H1 (cell line): ENCODE measurements around the gene MMP21. TPM values are rescaled to one million over a fixed set of nuclear protein-coding genes. Genes with fewer than 3 reads are reported as not detected.

ENCODE experiments used
- CTCF ChIA-PET: fragments of 300-600 bp; sonication (Branson Sonifier 250); formaldehyde crosslinking; loops from one replicate; lab custom pipeline; 2021; ENCODE audit not compliant: partially characterized antibody; lab: Charles Lee
- POLR2A ChIA-PET: fragments of 300-600 bp; sonication (Branson Sonifier 250); formaldehyde crosslinking; loops from one replicate; lab custom pipeline; 2021; ENCODE audit warnings: inconsistent platforms; ENCODE audit not compliant: partially characterized antibody; lab: Charles Lee
- DNase-seq, 2 experiments: peaks; one replicate each; pipeline versions ENCODE4 v3.0.0 to v3.0.0-alpha.2; 2010 to 2022; ENCODE audit warnings: low spot score in 2 of 2, low read depth in 1 of 2, mixed read lengths in 1 of 2
- FAIRE-seq: peaks from 2 replicates; lab custom pipeline; 2011; peaks lifted over from hg19 to GRCh38; lab: Jason Lieb, UNC
- H2AFZ ChIP-seq: 2 replicates; pipeline ENCODE4 v1.8.1; 2012; ENCODE audit warnings: low read length, inconsistent platforms
- H2AK5ac ChIP-seq: 2 replicates; pipeline ENCODE4 v1.6.1; 2013; ENCODE audit warnings: low read depth, low read length
- H2BK120ac ChIP-seq: replicated peaks from 2 replicates; pipeline ENCODE3; 2013; ENCODE audit warnings: low read depth, low read length, inconsistent platforms
- H2BK12ac ChIP-seq: 2 replicates; pipeline ENCODE4 v1.6.1; 2013; ENCODE audit warnings: low read depth, low read length
- H2BK15ac ChIP-seq: 2 replicates; pipeline ENCODE4 v1.6.1; 2013; ENCODE audit warnings: low read length
- H2BK20ac ChIP-seq: 2 replicates; pipeline ENCODE4 v1.6.1; 2013; ENCODE audit warnings: low read length
- H2BK5ac ChIP-seq: 2 replicates; pipeline ENCODE4 v1.6.1; 2013; ENCODE audit warnings: low read depth, low read length
- H3K14ac ChIP-seq: 2 replicates; pipeline ENCODE4 v1.6.1; 2013; ENCODE audit warnings: inconsistent platforms; ENCODE audit not compliant: insufficient read length
- H3K18ac ChIP-seq: 2 replicates; pipeline ENCODE4 v1.6.1; 2013; ENCODE audit warnings: low read length; ENCODE audit errors: extremely low read depth
- H3K23ac ChIP-seq: 2 replicates; pipeline ENCODE4 v1.6.1; 2013; ENCODE audit warnings: inconsistent platforms; ENCODE audit not compliant: insufficient read length
- H3K23me2 ChIP-seq: 2 replicates; pipeline ENCODE4 v1.6.1; 2013; ENCODE audit warnings: low read depth, low read length
- H3K27ac ChIP-seq: 2 replicates; pipeline ENCODE4 v1.6.1; 2011; ENCODE audit warnings: low read depth, low read length, inconsistent platforms
- H3K27me3 ChIP-seq, 4 experiments: replicated peaks in 1 of 4; 1 replicate in 1 of 4; 2 replicates in 3 of 4; pipeline versions ENCODE4 v1.6.1 to v1.8.1; 2011 to 2013; ENCODE audit warnings: low read length in 3 of 4, mild to moderate bottlenecking in 3 of 4, inconsistent platforms in 2 of 4, mixed read lengths in 2 of 4, moderate library complexity in 1 of 4; ENCODE audit not compliant: control insufficient read depth in 3 of 4, insufficient read depth in 3 of 4; ENCODE audit errors: extremely low read depth in 1 of 4
- H3K36me3 ChIP-seq, 4 experiments: 2 replicates each; pipeline versions ENCODE4 v1.6.1 to v1.8.1; 2011 to 2013; ENCODE audit warnings: mild to moderate bottlenecking in 4 of 4, low read length in 3 of 4, moderate library complexity in 2 of 4, control low read depth in 1 of 4, inconsistent platforms in 1 of 4; ENCODE audit not compliant: insufficient read depth in 4 of 4, control insufficient read depth in 2 of 4
- H3K4ac ChIP-seq: replicated peaks from 2 replicates; pipeline ENCODE3; 2013; ENCODE audit warnings: low read length, low read depth, mixed read lengths, inconsistent platforms; ENCODE audit not compliant: insufficient read length
- H3K4me1 ChIP-seq, 4 experiments: replicated peaks in 1 of 4; 1 replicate in 1 of 4; 2 replicates in 3 of 4; pipeline versions ENCODE4 v1.6.1 to v1.8.1; 2011 to 2013; ENCODE audit warnings: low read length in 3 of 4, inconsistent platforms in 2 of 4, mixed read lengths in 1 of 4; ENCODE audit not compliant: insufficient read depth in 4 of 4, control insufficient read depth in 3 of 4
- H3K4me2 ChIP-seq, 2 experiments: 2 replicates each; pipeline versions ENCODE4 v1.6.1 to v1.8.1; 2011 to 2013; ENCODE audit warnings: low read depth in 2 of 2, low read length in 2 of 2, control low read depth in 1 of 2, inconsistent platforms in 1 of 2, mild to moderate bottlenecking in 1 of 2; ENCODE audit not compliant: insufficient read depth in 1 of 2
- H3K4me3 ChIP-seq, 4 experiments: fragments of 200-600, 300-600 bp in 1 of 4; sonication (generic), shearing (Covaris generic), sonication (Bioruptor Twin) in 1 of 4; 2 replicates each; pipeline versions ENCODE4 v1.5.1 to v1.8.1; 2011 to 2016; ENCODE audit warnings: low read length in 4 of 4, low read depth in 3 of 4, control low read depth in 2 of 4, inconsistent platforms in 2 of 4, mild to moderate bottlenecking in 2 of 4, mixed read lengths in 1 of 4, moderate library complexity in 1 of 4; ENCODE audit not compliant: insufficient read depth in 2 of 4; ENCODE audit errors: extremely low read depth in 1 of 4
- H3K56ac ChIP-seq: replicated peaks from 2 replicates; pipeline ENCODE3; 2013; ENCODE audit warnings: low read depth, mild to moderate bottlenecking, mixed read lengths, low read length, inconsistent platforms; ENCODE audit not compliant: insufficient read length
- H3K79me1 ChIP-seq: 2 replicates; pipeline ENCODE4 v1.6.1; 2013; ENCODE audit warnings: low read depth, low read length, control low read depth
- H3K79me2 ChIP-seq, 2 experiments: 2 replicates each; pipeline versions ENCODE4 v1.6.1 to v1.8.1; 2012 to 2013; ENCODE audit warnings: low read length in 2 of 2, mild to moderate bottlenecking in 2 of 2, inconsistent platforms in 1 of 2; ENCODE audit not compliant: insufficient read depth in 2 of 2, control insufficient read depth in 1 of 2
- H3K9ac ChIP-seq, 4 experiments: replicated peaks in 1 of 4; 1 replicate in 1 of 4; 2 replicates in 3 of 4; pipeline versions ENCODE4 v1.6.1 to v1.8.1; 2011 to 2013; ENCODE audit warnings: low read depth in 3 of 4, low read length in 3 of 4, control low read depth in 2 of 4, mild to moderate bottlenecking in 2 of 4, moderate library complexity in 2 of 4, inconsistent platforms in 1 of 4; ENCODE audit errors: extremely low read depth in 1 of 4
- H3K9me3 ChIP-seq, 2 experiments: 2 replicates each; pipeline versions ENCODE4 v1.6.1 to v1.8.1; 2012 to 2013; ENCODE audit warnings: mild to moderate bottlenecking in 2 of 2, moderate library complexity in 2 of 2, control low read depth in 1 of 2, inconsistent platforms in 1 of 2, low read depth in 1 of 2, low read length in 1 of 2, mixed read lengths in 1 of 2; ENCODE audit not compliant: insufficient read depth in 2 of 2
- H4K20me1 ChIP-seq, 2 experiments: replicated peaks in 1 of 2; 2 replicates each; pipeline versions ENCODE3 to v1.8.1; 2011 to 2013; ENCODE audit warnings: inconsistent platforms in 2 of 2, low read length in 2 of 2, mild to moderate bottlenecking in 1 of 2; ENCODE audit not compliant: insufficient read depth in 2 of 2, control insufficient read depth in 1 of 2
- H4K5ac ChIP-seq: 2 replicates; pipeline ENCODE4 v1.6.1; 2013; ENCODE audit warnings: low read length, low read depth, mixed read lengths, inconsistent platforms; ENCODE audit not compliant: insufficient read length
- H4K8ac ChIP-seq: 2 replicates; pipeline ENCODE4 v1.8.0; 2013; ENCODE audit warnings: mild to moderate bottlenecking, moderate library complexity, low read length, inconsistent platforms; ENCODE audit not compliant: insufficient read depth; ENCODE audit errors: extremely low read depth
- H4K91ac ChIP-seq: replicated peaks from 2 replicates; pipeline ENCODE3; 2013; ENCODE audit warnings: low read length, mixed read lengths, inconsistent platforms; ENCODE audit not compliant: insufficient read length
- EP300 ChIP-seq, 2 experiments: IDR thresholded peaks; 1 replicate in 1 of 2; 2 replicates in 1 of 2; pipeline ENCODE4 v1.6.1; 2011 to 2012; ENCODE audit warnings: low read depth in 2 of 2, low read length in 2 of 2, mild to moderate bottlenecking in 2 of 2, borderline replicate concordance in 1 of 2, inconsistent platforms in 1 of 2, moderate library complexity in 1 of 2
- KDM5A ChIP-seq: fragments of 200-600 bp; IDR thresholded peaks from 2 replicates; pipeline ENCODE4 v1.7.1; 2012; ENCODE audit warnings: mild to moderate bottlenecking, low read length, inconsistent platforms, mixed read lengths
- POLR2AphosphoS5 ChIP-seq: IDR thresholded peaks from 2 replicates; pipeline ENCODE4 v1.6.1; 2011; ENCODE audit warnings: low read depth, low read length
- SUZ12 ChIP-seq: fragments of 200-600 bp; sonication (generic); IDR thresholded peaks from 2 replicates; pipeline ENCODE4 v1.6.1; 2012; ENCODE audit warnings: mild to moderate bottlenecking, inconsistent platforms, low read length, moderate library complexity, mixed read lengths
- USF2 ChIP-seq: IDR thresholded peaks from 2 replicates; pipeline ENCODE4 v1.6.1; 2011; ENCODE audit warnings: low read length, improper control_type of control experiment
- WGBS, 2 experiments: shearing (Covaris generic) in 1 of 2; methylation state at CpG; one replicate each; pipeline versions ENCODE4 v1.1.6 to v1.1.7; 2013 to 2015; ENCODE audit warnings: low lambda C conversion rate in 2 of 2, mixed read lengths in 2 of 2, inconsistent platforms in 1 of 2, low coverage in 1 of 2, missing lambda C conversion rate in 1 of 2; ENCODE audit not compliant: insufficient replicate concordance in 2 of 2, insufficient coverage in 1 of 2, insufficient read length in 1 of 2; ENCODE audit errors: extremely low coverage in 1 of 2, missing lambda C conversion rate in 1 of 2; 5-methylcytosine and 5-hydroxymethylcytosine counted together
- polyA plus RNA-seq, 7 experiments: library from polyadenylated mRNA; depleted of rRNA in 3 of 7; stranded (reverse) in 5 of 7; unstranded in 2 of 7; fragments of >200 nt in 5 of 7; fragments of 200-250 nt in 2 of 7; gene quantifications; 1 replicate in 5 of 7; 2 replicates in 1 of 7; 4 replicates in 1 of 7; pipeline versions ENCODE4 v1.2.1 to v1.2.3, GENCODE V29; 2011 to 2013; ENCODE audit warnings: missing spikeins in 2 of 7, mixed read lengths in 2 of 7
- total RNA-seq: library from RNA; stranded (reverse); fragmentation: NEBNext Ultra II Directional; extraction: Animal tissue kit (Norgen Biotek cat#: 25700); gene quantifications from 2 replicates; pipeline ENCODE4 v1.2.1, GENCODE V29; 2021

The MMP21 gene
- total and polyA plus RNA-seq, 2 of the 8 experiments (the other 6 are each of a cell fraction or from before 2014, with no cell fraction given) = not detected

GRCh38 chr10:125799451-125800182 lies 24.0 kb upstream of the MMP21 start:
- H3K18ac ChIP-seq = no peak overlapping the region
- peaks cover 2% of the 10 kb centered on the region in 2 experiments for H4K20me1 ChIP-seq
- TF ChIP-seq USF2 (no peak), EP300 (IDR thresholded peaks at IDR 0.05; ENCODE audit: borderline replicate concordance in 1 of 2, low read depth in 2 of 2, low read length in 2 of 2) (no peak), POLR2AphosphoS5 (no peak), SUZ12 (no peak), KDM5A (no peak)
- H3K27me3 ChIP-seq = no peaks in the 10 kb centered on the region
- peaks cover 0 to 18% (median under 1%) of the 10 kb centered on the region in 4 experiments; a peak in 5 of 8 replicates for H3K36me3 ChIP-seq
- no peak overlapping the region for H2BK5ac ChIP-seq
- H3K9me3 ChIP-seq = no peaks in the 10 kb centered on the region
- H3K4me2 ChIP-seq = no peak overlapping the region
- POLR2A ChIA-PET = no interaction called here
- no peak overlapping the region for H3K4ac ChIP-seq
- H3K14ac ChIP-seq = no peak overlapping the region
- WGBS, 2 experiments = 94% methylated on average over 8 of the region's 8 CpGs; no CpG with 5 or more reads in 1 of the 2 experiments
- no peak overlapping the region for H4K91ac ChIP-seq
- H4K5ac ChIP-seq = no peak overlapping the region
- no peak overlapping the region for H4K8ac ChIP-seq
- CTCF ChIA-PET = no interaction called here
- FAIRE-seq (no peak), DNase-seq (no peak)
- H3K23me2 ChIP-seq = no peaks in the 10 kb centered on the region
- no peak overlapping the region for H2BK12ac ChIP-seq
- H3K9ac ChIP-seq = no peak overlapping the region
- no peak overlapping the region for H2BK15ac ChIP-seq
- no peak overlapping the region for H3K23ac ChIP-seq
- H3K27ac ChIP-seq = no peak overlapping the region
- no peak overlapping the region for H2BK20ac ChIP-seq
- no peak overlapping the region for H2AFZ ChIP-seq
- no peak overlapping the region for H3K4me3 ChIP-seq
- no peaks in the 10 kb centered on the region for H3K79me2 ChIP-seq
- H2BK120ac ChIP-seq = no peak overlapping the region
- H3K56ac ChIP-seq = no peak overlapping the region
- no peak overlapping the region for H2AK5ac ChIP-seq
- H3K79me1 ChIP-seq = no peaks in the 10 kb centered on the region
- peaks cover 0 to 5% (median 0%) of the 10 kb centered on the region in 4 experiments; a peak in 1 of 7 replicates for H3K4me1 ChIP-seq
